ENCODE measurements around the gene SMYD5.
"Not testable (repeated sequence)": the region's sequence is repeated elsewhere in the genome, so short reads cannot be mapped to it uniquely, and the experiment has no call there.

The SMYD5 gene

DNA sequence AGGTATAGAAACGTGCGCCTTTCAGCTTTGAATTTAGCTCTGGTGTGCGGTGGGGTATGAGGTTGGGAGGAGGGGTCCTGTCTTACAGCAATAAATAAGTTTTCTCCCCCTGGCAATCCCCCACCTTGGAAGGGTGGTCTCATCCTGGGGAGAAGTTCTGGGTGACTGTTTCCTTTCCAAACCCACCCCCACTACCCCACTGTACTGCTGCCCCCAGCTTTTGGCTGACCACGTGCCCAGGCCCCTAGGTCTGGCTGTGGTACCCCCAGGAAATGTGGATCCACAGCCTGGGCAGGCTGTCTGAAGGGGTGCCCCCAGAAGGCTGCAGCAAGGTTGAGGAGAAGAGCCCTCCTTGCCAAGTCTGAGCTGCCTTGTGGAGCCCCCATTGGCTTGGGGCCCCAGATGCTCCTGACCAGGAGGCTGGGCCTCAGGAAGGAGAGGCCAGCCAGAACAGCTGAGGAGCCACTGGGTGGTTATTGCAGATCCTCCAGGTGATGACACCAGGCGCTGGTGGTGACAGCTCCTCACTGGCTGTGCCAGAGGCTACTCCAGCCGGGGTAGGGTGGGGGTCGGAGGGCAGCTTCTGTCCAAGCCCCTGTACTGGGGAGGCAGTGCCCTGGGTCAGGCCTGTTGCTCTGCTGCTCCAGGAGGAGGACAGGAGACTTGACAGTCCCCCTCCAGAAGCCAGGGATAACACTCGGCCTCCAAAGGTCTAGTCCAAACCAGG lies 44.3 kb downstream of the SMYD5 start:
- Histone ChIP-seq H3K27ac (no peak overlapping the region), H3K36me3 (ENCODE audit: insufficient read depth, low read length) (peaks cover 17% of the 10 kb centered on the region), H3K9ac (ENCODE audit: insufficient read length) (no peak overlapping the region), H3K4me3 (no peak overlapping the region), H3K9me3 (ENCODE audit: low read depth, low read length) (no peaks in the 10 kb centered on the region)
- TF ChIP-seq EZH2 (IDR thresholded peaks at IDR 0.05) (no peak), POLR2AphosphoS5 (IDR thresholded peaks at IDR 0.05; ENCODE audit: borderline replicate concordance, low read depth, low read length) (no peak), FOXP2 (optimal IDR thresholded peaks at IDR 0.05; ENCODE audit: control extremely low read depth, extremely low read length, insufficient read depth) (no peak)
- no peak for DNase-seq (ENCODE audit: low read depth, low spot score)

DNA sequence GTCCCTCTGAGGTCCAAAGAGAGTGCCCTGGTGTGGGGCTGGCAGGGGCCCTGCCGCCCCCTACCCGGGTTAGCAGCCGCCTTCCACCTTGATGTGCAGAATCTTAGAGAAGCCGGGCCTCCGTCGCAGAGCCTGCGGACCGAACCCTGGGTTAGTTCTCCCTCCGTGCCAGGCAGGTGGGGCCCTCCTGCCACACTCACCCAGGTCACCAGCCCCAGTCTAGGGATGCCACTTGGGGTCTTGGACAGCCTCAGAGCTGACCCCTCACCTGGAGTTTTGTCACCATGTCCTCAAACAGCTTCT lies 44.8 kb downstream of the SMYD5 start:
- Histone ChIP-seq H3K9ac (ENCODE audit: insufficient read length) (no peak overlapping the region), H3K36me3 (ENCODE audit: insufficient read depth, low read length) (peaks cover 12% of the 10 kb centered on the region)
- no peak for DNase-seq (ENCODE audit: low read depth, low spot score)

DNA sequence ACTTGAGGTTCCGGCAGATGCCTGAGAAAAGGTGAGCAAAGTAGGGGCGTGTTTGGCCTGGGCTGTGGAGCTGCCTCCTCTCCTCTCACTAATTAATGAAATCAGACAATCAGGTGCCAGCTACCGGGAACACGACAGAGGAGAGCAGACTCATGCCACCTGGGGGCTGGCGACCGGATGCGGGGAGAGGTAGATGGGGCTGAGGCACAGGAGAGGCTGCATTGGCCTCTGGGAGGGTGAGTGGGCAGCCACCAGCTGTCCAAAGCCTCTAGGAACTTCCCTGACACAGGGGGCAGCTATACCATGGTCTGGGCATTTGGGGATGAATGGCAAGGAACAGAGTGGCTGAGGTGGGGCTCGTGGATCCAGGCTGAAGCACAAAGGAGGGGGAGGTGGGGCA lies 45.2 kb downstream of the SMYD5 start:
- Histone ChIP-seq H3K4me3 (no peak overlapping the region), H3K36me3 (ENCODE audit: insufficient read depth, low read length) (peaks cover 8% of the 10 kb centered on the region), H3K27ac (no peak overlapping the region), H3K9ac (ENCODE audit: insufficient read length) (no peak overlapping the region), H3K9me3 (ENCODE audit: low read depth, low read length) (no peaks in the 10 kb centered on the region)
- TF ChIP-seq FOXP2 (optimal IDR thresholded peaks at IDR 0.05; ENCODE audit: control extremely low read depth, extremely low read length, insufficient read depth) (no peak), POLR2AphosphoS5 (IDR thresholded peaks at IDR 0.05; ENCODE audit: borderline replicate concordance, low read depth, low read length) (no peak), EZH2 (IDR thresholded peaks at IDR 0.05) (no peak)
- DNase-seq (ENCODE audit: low read depth, low spot score), result no peak

More for the DNA sequence above, 44.8 kb downstream of the SMYD5 start:
- no peak overlapping the region for H3K4me3 ChIP-seq
- no peak for TF ChIP-seq FOXP2 (optimal IDR thresholded peaks at IDR 0.05; ENCODE audit: control extremely low read depth, extremely low read length, insufficient read depth)
- no peak for TF ChIP-seq POLR2AphosphoS5 (IDR thresholded peaks at IDR 0.05; ENCODE audit: borderline replicate concordance, low read depth, low read length)
- no peak for TF ChIP-seq EZH2 (IDR thresholded peaks at IDR 0.05)
- H3K27ac ChIP-seq, result no peak overlapping the region
- no peaks in the 10 kb centered on the region for H3K9me3 ChIP-seq (ENCODE audit: low read depth, low read length)

DNA sequence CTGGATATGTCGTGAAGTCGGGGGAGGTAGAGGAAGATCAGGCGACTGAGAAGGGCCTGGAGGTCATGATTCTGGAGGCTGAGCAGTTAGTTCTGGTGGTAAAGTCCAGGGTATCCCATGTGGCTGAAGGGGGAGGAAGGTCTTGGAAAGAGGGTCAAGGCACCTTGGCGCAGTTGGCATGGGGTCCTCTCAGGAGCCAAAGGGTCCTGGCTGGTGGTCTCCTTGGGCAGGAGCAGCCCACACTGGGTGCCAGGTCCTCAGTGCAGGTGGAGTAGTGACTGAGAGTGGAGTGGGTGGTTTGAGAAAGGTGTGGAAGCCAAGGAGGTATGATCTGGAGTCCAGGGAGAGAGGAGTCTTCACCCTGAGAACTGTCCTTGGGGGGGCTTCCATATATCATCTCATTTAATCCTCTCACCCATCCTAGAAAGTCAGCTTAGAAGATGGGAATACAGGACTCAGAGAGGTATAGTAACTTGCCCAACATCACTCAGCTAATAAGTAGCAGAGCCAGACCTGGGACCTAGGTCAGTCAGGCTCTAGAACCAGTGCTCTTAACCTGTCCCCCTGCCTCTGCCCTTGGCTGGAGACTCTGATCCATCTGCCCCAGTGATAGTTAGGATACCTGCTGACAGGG lies 45.8 kb downstream of the SMYD5 start:
- no peak overlapping the region for H3K27ac ChIP-seq
- H3K36me3 ChIP-seq (ENCODE audit: insufficient read depth, low read length), result peaks cover 3% of the 10 kb centered on the region; the same call in 1 of the 2 replicates
- H3K9me3 ChIP-seq (ENCODE audit: low read depth, low read length), result no peaks in the 10 kb centered on the region

DNA sequence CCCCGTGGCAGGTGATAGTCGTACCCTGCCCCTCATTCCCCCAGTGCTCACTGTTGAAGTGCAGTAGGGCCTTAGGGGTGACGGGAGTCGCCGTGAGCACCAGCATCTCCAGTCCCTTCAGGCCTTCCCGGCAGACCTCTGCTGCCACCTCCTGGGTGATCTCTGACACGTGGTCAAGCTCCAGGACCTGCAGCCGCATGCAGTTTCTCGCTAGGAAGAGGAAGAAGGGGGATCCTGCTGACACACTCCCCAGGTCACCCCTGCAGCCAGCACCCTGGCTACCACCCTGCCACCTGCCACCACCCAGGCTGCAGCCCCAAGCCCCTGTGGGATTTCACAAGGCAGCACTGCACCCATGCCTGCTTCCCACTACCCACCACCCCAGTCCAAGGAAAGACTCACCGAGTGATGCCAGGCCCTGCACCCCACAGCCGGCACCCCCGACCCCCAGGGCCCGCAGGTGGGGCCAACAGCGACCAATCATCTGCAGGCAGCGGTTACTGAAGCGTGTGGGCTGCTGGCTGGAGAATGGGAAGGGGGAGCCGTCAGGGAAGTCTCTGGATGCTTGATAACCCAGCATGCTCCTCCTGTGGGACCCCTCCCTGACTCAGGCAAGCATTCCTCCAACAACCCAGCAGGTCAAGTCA lies 46.4 kb downstream of the SMYD5 start:
- DNase-seq (ENCODE audit: low read depth, low spot score), result no peak
- Histone ChIP-seq H3K9ac (ENCODE audit: insufficient read length) (no peak overlapping the region), H3K27ac (no peak overlapping the region), H3K36me3 (ENCODE audit: insufficient read depth, low read length) (no peaks in the 10 kb centered on the region), H3K9me3 (ENCODE audit: low read depth, low read length) (no peaks in the 10 kb centered on the region), H3K4me3 (no peak overlapping the region)
- TF ChIP-seq POLR2AphosphoS5 (IDR thresholded peaks at IDR 0.05; ENCODE audit: borderline replicate concordance, low read depth, low read length) (no peak), EZH2 (IDR thresholded peaks at IDR 0.05) (no peak), FOXP2 (optimal IDR thresholded peaks at IDR 0.05; ENCODE audit: control extremely low read depth, extremely low read length, insufficient read depth) (no peak)

More for the DNA sequence above, 45.8 kb downstream of the SMYD5 start:
- TF ChIP-seq POLR2AphosphoS5 (IDR thresholded peaks at IDR 0.05; ENCODE audit: borderline replicate concordance, low read depth, low read length) (no peak), FOXP2 (optimal IDR thresholded peaks at IDR 0.05; ENCODE audit: control extremely low read depth, extremely low read length, insufficient read depth) (no peak), EZH2 (IDR thresholded peaks at IDR 0.05) (no peak)
- H3K9ac ChIP-seq (ENCODE audit: insufficient read length), result no peak overlapping the region
- no peak for DNase-seq (ENCODE audit: low read depth, low spot score)
- no peak overlapping the region for H3K4me3 ChIP-seq

DNA sequence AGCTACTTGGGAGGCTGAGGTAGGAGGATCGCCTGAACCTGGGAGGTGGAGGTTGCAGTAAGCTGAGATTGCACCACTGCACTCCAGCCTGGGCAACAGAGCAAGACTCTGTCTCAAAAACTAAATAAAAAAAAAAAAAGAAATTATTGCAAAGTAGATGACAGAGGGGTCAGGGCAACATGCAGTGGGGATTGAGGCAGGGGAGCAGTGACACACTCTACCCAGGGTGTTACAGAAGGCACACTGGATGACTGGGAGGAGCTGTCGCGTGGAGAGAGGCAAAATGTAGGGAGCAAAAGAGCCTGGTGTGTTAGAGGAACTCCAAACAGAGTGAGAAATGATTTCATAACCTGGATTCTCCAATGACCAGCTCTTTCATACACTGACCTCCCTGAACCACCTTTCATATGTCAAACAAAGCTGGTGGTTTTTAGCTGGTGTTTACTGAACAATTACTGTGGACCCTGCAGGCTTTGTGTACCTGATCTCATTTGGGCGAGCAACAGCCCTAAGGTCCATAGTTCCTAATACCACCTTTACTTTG lies 48.1 kb downstream of the SMYD5 start:
- no peak for TF ChIP-seq FOXP2 (optimal IDR thresholded peaks at IDR 0.05; ENCODE audit: control extremely low read depth, extremely low read length, insufficient read depth)
- no peak for TF ChIP-seq POLR2AphosphoS5 (IDR thresholded peaks at IDR 0.05; ENCODE audit: borderline replicate concordance, low read depth, low read length)
- TF ChIP-seq EZH2 (IDR thresholded peaks at IDR 0.05), result no peak
- no peaks in the 10 kb centered on the region for H3K9me3 ChIP-seq (ENCODE audit: low read depth, low read length)
- no peak overlapping the region for H3K4me3 ChIP-seq
- no peaks in the 10 kb centered on the region for H3K36me3 ChIP-seq (ENCODE audit: insufficient read depth, low read length)
- no peak overlapping the region for H3K27ac ChIP-seq
- DNase-seq (ENCODE audit: low read depth, low spot score), result no peak
- no peak overlapping the region for H3K9ac ChIP-seq (ENCODE audit: insufficient read length)

DNA sequence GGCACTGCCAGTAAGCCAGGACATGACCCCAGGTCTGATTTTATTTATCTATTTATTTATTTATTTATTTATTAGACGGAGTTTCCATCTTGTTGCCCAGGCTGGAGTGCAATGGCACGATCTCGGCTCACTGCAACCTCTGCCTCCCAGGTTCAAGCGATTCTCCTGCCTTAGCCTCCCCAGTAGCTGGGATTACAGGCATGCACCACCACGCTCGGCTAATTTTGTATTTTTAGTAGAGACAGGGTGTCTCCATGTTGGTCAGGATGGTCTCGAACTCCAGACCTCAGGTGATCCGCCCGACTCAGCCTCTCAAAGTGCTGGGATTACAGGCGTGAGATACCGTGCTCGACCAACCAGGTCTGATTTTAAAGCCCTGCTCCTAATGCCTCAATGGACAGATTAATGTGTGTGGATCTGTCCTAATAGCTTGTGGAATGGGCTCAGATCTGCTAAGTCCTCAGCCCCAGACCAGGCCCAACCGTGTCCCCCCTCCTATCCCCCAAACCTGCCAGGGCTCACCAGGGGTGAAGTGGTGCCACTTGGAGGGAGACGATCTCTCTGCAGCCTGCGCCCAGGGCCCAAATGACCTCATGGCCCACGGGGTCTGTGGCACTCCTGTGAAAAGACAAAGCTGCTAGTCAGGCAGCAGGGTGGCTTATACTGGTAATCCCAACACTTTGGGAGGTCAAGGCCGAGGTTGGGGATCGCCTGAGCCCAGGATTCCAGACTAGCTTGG lies 48.8 kb downstream of the SMYD5 start:
- H3K27ac ChIP-seq; H3K9ac ChIP-seq (ENCODE audit: insufficient read length); H3K36me3 ChIP-seq (ENCODE audit: insufficient read depth, low read length); H3K9me3 ChIP-seq (ENCODE audit: low read depth, low read length); DNase-seq (ENCODE audit: low read depth, low spot score); H3K4me3 ChIP-seq: not testable (repeated sequence)

All from SK-N-MC (cell line).